Stimulated activated CD4-positive, alpha-beta T cell treated with anti-CD3 and anti-CD28 coated beads, Interleukin-15, amount 100 ng/mL, for 24 hours (primary cell): Measurements from ENCODE around the gene UPB1.

Source experiments
- DNase-seq: peaks from one replicate; pipeline ENCODE4 v3.0.0-alpha.2; 2020

UPB1 gene

DNA sequence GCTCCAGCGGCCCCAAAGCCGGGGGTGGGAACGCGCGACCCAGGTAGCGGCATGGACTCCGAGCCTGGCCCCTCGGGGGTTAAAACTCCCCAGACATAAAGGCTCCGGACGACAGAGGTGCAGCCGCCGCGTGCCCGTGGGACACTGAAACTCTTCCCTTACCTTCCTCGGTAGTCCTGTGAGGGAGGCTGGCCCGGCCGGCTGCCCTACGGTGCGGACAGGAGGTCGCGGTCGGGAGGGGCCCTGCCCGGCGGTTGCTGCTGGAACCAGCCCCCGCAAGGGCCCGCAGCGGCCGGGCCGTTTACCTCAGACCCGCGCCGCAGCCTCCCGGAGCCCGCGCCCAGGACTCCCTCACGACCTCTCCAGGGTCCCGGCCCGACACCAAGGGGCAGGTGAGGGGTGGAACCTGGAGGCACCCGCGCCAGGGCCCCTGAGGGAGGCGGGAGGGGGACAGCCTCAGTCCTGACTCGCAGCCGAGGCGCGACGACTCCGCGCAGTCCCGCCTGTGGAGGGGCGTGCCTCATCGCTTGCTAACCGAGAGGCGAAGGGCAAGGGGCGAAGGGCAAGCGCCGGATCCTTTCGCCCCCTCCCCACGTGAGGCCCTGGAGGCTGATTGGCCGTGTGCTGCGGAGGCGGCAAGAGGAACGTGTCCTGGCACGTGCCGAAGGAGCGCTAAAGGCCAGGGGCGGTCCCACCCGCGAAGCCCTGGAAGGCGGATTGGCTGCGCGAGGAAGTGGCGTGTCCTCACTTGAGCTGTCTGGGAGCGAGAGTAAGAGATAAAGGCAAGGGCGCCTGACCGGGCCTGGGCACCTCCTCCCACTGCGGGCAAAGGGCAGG lies at the start of gene UPB1:
Gene UPB1 (plus strand): TSS at position 805 of the 837 bp plus-strand sequence. CDS start 72 bp downstream, outside the sequence.
- DNase-seq, result no peak

DNA sequence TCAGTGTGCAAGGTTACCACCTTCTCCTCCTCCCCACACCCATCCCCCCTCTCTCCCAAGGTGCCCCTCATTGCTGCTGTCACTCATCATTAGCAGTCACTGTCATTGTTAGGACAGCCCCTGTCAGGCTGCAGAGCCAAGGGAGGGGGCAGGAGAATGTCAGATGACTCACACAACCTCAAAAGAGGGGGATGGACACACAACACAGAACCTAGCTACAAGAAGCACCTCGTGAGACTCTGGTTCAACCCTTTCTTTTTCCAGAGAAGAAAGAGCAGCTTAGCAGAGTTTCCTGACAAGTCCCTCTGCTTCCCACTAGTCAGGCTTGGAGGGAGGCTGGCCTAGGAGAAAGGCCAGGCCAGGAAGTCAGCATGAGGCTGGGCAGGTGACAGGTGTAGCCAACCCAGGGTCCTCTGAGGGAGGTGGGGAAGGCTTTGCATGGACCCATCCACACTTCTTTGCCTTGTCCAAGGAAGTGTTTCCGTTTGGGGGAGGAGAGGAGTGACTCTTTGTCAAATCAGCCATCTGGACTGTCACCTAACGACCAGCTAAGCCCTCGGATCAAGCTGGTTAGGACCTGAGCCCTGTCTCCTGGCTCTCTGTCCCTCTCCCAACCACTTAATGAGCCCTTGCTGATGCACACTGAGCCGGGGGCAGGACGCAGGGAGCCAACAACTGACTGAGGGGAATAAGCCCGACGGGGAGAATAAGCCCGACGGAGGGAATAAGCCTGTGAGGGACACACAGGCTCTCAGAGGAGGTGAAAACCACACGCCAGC lies 49.5 kb upstream of the UPB1 start:
- DNase-seq, result no peak

DNA sequence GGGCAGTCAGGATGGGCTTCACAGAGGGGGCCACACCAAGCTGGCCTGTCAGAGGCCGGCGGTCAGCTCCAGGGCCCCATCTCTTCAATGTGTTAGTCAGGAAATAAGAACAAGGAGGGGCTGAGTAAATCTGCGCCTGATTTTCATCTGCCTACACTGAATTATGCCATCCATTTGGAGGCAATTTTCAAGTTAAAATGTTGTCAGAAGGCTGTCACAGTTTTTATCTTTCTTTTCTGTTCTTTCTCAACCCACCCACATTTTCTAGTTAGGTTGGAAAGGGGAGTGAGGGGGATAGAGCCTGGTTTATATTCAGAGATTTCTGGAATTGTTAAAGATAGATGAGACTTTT lies 48.9 kb upstream of the UPB1 start:
- DNase-seq, result no peak

DNA sequence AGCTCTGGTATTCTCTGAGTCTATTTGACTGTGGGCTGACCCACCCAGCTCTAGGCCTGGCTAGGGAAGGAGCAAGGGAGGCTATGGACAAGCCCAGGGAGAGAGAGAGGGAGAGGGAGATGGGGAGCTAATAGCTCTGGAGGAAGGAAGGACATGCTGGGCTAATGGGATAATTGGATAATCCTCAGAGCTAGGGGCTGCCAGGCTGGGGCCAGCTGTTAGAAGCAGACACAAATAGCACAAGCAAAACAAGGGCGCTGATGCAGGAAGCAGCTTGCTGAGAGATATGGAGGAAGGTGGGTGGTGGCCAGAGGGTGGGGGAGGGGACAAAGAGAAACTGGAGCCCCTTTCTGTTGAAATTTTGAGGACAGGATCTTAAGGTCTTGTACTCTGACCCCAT lies 44.5 kb upstream of the UPB1 start:
- DNase-seq, result no peak

DNA sequence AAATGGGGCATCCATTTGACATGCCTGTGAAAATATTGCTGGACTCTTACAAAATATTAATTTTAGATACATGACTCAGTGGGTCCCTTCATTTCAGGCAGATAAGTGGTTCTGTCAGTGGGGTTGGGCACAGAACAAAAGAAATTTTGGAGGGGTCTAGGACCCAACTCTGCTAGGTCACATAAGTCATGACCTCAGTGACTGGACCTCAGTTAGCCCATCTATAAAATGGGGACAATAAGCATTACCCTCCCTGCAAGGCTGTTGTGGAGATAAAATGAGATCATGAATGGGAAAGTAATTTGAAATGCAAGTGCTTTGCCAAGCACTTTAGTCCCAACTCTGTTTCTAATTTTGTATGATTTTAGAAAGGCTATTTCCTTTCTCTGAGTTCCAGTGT lies 44.0 kb upstream of the UPB1 start:
- no peak for DNase-seq

DNA sequence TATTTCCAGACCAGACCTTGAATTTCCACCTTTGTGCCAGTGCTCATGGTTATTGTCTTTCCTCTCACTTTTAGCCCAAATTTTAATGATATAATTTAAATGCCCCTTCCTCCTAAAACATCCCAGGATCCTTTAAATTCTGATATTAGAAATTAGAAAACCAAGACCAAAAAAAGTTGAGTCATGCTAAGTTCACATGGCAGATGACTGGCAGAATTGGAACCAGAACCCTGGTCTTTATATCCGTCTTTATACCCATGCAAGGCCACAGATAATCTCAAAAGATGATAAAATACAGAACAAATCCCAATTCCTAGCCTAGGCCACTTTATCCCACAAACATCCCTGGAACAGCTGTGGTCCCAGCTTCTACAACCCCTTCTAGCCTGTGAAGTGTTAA lies 41.3 kb upstream of the UPB1 start:
- no peak for DNase-seq

DNA sequence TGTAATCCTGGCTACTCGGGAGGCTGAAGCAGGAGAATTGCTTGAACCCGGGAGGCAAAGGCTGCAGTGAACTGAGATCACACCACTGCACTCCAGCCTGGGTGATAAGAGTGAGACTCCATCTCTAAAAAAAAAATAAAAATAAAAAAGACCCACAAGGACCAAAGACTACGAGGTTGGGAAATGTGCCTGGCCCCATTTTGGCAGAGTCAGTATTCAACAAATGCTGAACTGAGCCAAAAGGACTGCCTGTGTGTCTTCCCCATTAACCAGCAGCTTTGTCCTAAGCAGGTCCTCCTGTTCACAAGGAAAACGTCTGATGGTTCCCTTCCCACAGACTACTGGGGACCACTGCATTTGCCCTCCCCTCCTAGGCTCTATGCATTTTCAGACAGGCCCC lies 40.1 kb upstream of the UPB1 start:
- no peak for DNase-seq

DNA sequence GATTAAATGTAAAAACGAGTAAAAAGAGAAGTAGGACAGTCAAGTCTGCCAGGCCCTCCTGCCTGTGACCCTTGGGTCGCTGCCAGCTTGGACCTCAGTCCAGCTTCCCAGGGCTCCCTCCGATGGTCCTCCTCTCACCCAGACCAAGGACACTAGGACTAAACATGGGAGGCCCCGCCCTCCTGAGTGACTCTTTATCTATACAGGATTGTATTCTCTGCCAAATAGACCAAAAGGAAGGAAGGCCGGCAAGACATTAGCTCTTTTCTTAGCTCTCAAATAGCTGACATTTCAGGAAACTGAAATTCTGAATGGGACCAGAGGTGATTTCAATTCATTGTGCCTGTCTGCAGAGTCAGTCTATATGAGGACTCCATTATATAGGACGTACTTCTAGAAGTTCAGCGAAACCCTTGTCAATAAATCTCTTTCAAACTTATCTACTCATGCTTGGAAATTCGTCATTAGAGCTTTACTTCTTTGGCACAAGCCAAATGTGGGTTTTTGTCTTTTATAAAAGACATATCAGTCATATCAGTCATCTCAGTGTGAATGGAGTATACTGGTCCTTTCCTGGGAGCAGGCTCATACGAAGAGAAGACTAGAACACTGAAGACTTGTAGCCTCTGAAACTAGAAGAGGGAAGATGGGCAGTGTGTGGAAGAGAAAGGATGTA lies 39.2 kb upstream of the UPB1 start:
- DNase-seq, result no peak

DNA sequence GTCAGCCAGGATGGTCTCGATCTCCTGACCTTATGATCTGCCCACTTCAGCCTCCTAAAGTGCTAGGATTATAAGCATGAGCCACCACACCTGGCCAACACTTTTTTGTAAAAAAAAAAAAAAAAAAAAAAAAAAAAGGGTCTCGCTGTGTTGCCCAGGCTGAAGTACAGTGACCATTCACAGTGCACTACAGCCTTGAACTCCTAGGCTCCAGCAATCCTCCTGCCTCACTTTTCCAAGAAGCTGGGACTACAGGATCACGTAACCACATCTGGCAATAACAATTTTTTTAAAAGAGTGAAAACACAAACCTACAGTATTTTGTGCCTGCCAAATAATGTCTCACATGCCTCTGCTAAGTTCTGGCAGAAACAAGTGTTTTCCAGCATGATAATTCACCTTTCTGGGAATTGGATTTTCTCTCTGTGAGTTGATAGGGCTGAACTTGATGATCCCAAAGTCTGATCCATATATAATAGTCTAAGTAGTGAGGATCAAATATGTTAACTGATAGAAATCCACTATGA lies 37.2 kb upstream of the UPB1 start:
- no peak for DNase-seq

DNA sequence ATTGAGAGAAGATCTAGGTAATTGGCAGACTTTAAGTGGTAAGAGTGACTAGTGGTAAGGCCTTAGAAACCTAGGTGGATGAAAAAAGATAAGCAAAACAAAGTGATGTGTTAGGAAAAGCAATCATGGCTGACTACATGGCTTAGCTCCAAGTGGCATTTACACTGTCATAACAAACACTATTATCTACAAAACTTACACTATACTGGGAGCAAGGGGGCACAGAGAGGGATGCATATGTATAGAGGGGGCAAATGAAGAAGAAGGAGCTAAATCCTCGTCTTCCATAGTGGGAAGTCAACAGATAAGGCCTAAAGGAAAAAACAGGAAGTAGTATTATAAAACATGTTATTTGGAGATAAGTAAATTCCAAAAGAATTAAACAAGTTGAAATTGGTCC lies 35.2 kb upstream of the UPB1 start:
- DNase-seq, result no peak

DNA sequence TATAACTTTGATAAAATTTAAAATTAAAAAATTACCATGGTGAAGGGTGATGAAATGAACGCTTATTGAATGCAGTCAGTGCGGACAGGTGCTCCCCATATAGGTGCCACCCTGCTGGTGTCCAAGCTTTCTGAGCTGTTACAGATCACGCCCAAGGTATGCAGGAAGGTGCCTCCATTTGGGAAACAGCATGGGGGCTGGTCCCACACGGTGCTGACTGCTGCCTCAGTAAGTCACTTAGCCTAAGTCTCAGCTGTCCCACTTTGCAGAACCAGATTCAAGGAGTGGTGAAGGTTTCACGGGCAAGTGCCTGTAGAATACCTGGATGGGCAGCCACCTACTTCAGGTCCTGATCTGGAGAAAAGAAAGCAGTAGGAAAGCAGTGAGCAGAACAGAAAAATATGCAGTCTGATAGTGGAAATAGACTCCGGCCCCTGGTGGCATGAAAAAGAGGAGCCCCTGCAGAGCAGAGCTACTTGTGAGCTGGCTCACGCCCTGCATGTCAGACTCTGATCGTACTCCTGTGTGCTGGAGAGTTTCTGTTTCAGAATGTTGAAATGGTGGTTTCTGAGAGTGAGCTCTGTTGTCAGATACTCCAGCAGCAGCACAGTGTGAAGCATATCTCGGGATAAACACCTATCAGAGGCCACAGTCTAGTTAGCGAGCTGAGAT lies 34.6 kb upstream of the UPB1 start:
- DNase-seq, result no peak

DNA sequence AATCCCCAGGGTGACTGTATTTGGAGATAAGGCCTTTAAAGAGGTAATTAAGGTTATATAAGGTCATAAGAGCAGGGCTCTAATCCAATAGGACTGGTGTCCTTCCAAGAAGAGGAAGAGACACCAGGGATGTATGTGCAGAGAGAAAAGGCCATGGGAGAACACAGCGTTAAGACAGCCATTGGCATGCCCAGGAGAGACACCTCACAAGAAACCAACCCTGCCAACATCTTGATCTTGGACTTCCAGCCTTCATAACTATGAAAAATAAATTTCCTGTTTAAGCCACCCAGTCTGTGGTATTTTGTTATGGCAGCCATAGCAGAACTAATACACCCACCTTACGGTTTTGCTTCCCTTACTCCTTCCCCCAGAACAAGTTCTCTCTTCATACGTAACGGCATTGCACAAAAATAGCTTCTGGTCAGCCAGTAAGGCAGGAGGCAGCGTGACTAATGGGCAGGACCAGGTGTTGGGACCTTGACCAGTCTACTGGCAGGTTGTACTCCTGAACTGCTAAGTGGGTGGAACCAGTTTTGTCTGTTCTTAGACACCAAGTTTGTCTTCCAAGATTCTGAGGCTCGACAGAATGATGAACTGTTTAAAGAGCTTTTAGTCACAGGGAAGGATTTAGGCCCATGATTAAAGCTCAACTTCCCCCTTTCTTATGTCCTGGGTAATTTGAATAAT lies 31.9 kb upstream of the UPB1 start:
- no peak for DNase-seq

DNA sequence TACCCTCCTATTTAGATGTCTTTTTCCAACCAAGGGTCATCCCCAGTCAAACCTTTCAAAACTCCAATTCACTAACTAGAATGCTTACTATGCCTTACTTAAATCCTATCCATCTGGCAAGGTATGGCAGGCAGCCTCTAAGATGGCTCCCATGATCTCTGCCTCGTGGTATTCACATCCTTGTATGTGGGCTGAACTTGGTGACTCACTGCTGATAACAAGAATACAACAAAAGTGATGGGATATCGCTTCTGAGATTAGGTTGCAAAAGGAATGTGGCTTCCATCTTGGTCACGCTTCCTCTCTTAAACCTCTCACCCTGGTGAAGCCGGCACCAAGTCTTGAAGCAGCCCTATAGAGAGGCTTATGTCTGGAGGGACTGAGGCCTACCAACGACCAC lies 29.6 kb upstream of the UPB1 start:
- DNase-seq, result no peak

DNA sequence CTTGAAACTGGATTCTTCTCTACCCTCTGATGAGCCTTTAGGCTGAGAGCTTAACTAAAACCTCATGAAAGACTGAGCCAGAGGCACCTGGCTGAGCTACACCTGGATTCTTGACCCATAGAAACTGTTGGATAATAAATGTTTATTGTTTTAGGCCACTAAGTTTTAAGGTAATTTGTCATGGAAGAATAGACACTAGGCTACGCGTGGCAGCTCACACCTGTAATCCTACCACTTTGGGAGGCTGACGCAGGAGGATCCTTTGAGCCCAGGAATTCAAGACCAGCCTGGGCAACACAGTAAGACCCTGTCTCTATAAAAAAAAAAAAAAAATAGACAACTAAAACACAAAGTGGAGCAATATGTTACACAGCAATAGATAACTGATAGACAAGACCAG lies 29.2 kb upstream of the UPB1 start:
- DNase-seq, result no peak

DNA sequence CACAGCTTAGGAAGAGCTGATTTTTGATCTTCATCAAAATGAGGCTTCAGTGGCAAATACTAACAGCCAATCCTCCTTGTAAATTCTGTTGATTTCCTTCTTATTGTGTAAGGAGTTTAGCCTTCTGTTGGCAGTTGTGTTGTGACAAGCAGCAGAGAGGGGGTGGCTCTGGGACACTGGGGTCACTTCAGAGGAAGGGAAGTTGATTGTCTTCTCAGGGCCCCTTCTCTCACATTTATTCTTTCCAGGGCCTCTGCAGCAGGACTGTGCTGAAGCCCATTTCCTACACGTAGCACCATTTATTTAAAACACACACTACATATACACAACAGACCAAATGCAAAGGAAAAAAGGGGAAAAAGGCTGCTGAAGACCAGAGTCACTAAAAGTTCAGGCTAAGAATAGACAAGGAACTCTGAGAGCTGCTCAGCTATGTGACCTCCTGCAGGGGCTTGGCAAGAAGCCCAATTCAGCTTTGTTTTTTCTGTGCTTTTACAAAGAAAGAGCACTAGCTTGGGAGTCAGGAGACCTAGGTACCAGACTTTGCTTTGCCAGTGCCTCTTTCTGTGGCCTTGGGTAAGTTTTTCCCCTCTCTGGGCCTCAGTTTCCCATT lies 28.3 kb upstream of the UPB1 start:
- DNase-seq, result no peak

DNA sequence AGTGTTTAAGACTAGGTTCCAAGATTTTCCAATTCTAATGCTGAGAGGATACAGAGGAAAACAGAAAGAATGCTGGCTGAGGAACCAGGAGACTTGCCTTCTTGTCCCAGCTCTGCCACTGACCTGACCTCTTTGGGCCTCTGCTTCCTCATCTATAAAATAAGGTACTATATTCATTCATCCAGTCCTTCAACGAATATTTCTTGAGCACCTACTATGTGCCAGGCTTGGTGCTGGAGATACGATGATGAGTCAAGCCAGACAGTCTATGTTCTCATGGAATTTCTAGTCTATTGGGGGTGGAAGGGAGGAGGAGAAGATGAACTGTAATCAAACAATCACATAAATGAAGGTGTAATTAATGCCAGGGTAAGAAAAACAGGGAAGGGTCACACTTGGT lies 27.8 kb upstream of the UPB1 start:
- no peak for DNase-seq

DNA sequence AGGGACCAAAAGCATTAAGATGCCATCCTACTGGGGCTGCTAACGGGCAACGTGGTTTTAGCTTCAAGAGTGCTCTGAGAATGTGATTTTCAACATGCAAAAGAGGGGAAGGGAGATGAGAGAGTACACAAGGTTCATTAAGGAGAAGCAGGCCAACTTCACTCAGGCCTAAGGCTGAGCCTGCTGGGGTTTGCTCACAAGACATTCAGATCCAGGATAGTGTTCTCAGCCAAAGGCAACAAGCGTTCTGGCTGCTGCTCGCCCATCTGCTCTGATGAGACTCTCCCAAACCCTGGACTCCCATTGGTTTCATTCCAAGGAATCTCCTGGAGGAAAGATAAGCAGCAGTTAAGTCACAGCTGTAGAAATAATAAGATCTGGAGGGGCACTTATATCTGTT lies 23.6 kb upstream of the UPB1 start:
- no peak for DNase-seq

DNA sequence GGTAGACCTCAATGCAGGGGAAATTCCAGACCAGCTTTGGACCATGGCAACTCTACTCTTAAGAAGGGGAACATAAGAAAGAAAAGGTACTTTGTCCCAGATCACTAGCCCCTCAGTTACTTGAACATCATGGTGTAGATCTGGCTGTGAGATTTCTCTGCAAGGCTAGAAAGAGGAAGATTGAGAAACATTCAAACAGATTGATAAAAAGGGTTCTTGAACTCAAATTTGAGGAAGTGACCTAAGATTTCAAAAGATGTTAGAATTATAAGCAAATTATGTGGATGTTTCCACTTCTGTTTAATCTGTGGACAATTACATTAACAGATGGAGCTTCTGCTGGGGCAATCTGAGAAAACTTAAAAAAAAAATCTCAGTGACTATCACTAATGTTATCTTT lies 21.8 kb upstream of the UPB1 start:
- no peak for DNase-seq

DNA sequence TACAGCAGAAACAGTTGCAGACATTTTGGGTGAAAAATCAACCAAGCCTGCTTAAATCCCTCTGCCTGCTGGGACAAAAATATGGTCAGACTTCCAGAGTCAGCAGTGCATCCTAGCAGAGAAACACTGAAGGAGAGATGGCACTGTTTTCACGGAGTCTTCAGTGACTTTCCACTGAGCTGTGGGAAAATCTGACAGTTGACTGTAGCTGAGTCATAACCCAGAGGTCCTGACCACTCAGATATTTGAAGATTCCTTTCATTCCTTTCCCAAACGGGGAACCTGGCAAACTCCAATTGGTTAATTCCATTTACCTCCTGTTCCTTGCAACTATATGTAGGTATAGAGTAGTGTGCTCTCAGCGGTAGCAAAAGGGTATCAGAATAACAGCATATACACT lies 20.9 kb upstream of the UPB1 start:
- no peak for DNase-seq

DNA sequence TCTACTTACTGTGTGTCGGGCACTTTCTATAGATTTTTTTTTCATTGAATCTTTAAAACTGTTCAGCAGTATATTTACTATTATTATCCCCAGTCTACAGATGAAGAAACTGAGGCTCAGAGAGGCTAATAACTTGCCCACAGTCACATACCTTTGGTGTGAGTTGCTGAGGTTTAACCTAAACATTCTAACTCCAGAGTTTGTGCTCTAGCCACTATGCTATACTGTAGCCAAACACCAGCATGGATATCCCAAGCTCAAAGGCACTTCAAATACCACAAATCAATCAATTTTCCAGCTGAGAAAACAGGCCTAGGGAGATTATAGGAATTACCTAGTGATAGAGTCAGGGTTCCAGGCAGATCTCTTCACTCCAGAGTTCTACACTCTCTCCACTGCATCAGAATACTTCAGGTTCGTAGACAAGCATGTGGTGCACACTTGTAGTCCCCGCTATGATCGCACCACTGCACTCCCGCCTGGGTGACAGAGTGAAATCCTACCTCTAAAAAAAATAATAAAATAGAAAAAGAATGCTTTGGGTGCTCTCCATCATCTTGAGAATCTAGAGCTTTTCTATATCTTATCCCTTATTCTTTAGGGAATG lies 20.4 kb upstream of the UPB1 start:
- no peak for DNase-seq

DNA sequence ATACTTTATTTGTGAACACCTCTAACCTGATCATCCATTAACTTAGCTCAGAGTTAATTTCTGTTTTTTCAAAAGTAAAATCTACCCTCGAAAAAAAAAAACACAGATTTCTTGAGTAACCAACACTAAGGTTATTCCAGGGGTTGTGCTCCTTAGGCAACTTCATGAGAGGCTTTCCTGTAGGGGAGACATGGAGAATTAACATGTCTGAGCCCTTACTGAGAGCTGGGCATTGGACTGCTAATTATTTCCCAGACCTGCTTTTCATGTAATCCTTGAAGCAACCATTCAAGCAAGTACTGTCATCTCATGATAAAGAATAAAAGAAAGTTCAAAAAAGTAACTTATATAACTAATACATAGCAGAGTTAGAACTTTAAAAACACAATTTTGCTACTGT lies 13.5 kb upstream of the UPB1 start:
- DNase-seq, result no peak

DNA sequence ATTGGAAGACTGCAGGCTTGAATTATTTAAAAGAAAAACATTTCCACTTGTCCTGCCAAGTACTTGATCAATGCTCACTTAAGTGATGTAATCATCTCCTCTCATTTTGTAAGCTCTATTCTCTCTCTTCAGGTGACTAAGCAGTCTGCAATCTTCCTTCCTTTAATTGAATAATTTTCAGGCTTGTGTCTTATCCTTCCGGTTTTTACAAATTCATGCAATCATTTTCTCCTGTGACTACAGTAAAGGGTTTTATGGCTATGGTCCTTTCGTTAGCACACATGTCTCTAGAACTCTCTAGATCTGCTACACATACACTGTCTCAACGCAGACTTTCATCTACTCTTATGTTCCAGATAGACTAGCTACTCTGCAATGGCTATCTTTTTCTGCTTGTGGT lies 12.6 kb upstream of the UPB1 start:
- DNase-seq, result no peak
